Hepatocyte (in vitro differentiated cells): ENCODE measurements around the gene PTPN6. TPM values are rescaled to one million over a fixed set of nuclear protein-coding genes. Genes with fewer than 3 reads are reported as not detected.

Experiments used
- DNase-seq: peaks from one replicate; pipeline ENCODE4 v3.0.0-alpha.2; 2016; ENCODE audit warnings: low spot score
- H2AFZ ChIP-seq: fragments of 200-600 bp; sonication (generic); 2 replicates; pipeline ENCODE4 v1.6.0; 2016; ENCODE audit warnings: antibody characterized with exemption, mild to moderate bottlenecking
- H3K27ac ChIP-seq: fragments of 200-600 bp; sonication (generic); 2 replicates; pipeline ENCODE4 v1.5.1; 2016; ENCODE audit warnings: mild to moderate bottlenecking
- H3K27me3 ChIP-seq: fragments of 200-600 bp; sonication (generic); 2 replicates; pipeline ENCODE4 v1.6.1; 2016
- H3K36me3 ChIP-seq: fragments of 200-600 bp; sonication (generic); replicated peaks from 2 replicates; pipeline ENCODE4 v1.5.1; 2016; ENCODE audit warnings: low read depth; ENCODE audit not compliant: insufficient read depth
- H3K4me1 ChIP-seq: fragments of 200-600 bp; sonication (generic); 2 replicates; pipeline ENCODE4 v1.5.1; 2016; ENCODE audit warnings: mild to moderate bottlenecking, moderate library complexity; ENCODE audit not compliant: insufficient read depth
- H3K4me2 ChIP-seq: fragments of 200-600 bp; sonication (generic); 2 replicates; pipeline ENCODE4 v1.6.0; 2016
- H3K4me3 ChIP-seq: fragments of 200-600 bp; sonication (generic); 2 replicates; pipeline ENCODE4 v1.5.1; 2016; ENCODE audit warnings: mild to moderate bottlenecking
- H3K79me2 ChIP-seq: fragments of 200-600 bp; sonication (generic); 2 replicates; pipeline ENCODE4 v1.6.0; 2017; ENCODE audit warnings: mild to moderate bottlenecking
- H3K9me2 ChIP-seq: fragments of 200-600 bp; sonication (generic); replicated peaks from 2 replicates; pipeline ENCODE4 v1.6.0; 2017; ENCODE audit warnings: mild to moderate bottlenecking; ENCODE audit not compliant: insufficient read depth
- H3K9me3 ChIP-seq: fragments of 200-600 bp; sonication (generic); 2 replicates; pipeline ENCODE4 v1.5.1; 2016; ENCODE audit warnings: low read depth, mild to moderate bottlenecking
- H4K20me1 ChIP-seq: fragments of 200-600 bp; sonication (generic); 2 replicates; pipeline ENCODE4 v1.6.0; 2016; ENCODE audit warnings: mild to moderate bottlenecking; ENCODE audit not compliant: insufficient read depth, poor library complexity, severe bottlenecking
- EZH2 ChIP-seq: fragments of 200-600 bp; sonication (generic); IDR thresholded peaks from 2 replicates; pipeline ENCODE4 v1.6.1; 2016; ENCODE audit warnings: antibody characterized with exemption, mild to moderate bottlenecking, borderline replicate concordance
- EZH2phosphoT487 ChIP-seq: fragments of 200-600 bp; sonication (generic); IDR thresholded peaks from one replicate; pipeline ENCODE4 v1.6.1; 2018; ENCODE audit warnings: antibody characterized with exemption, mild to moderate bottlenecking, low read depth, moderate library complexity; ENCODE audit not compliant: unreplicated experiment, severe bottlenecking
- WGBS: methylation state at CpG from one replicate; pipeline ENCODE4 v1.1.6; 2016; ENCODE audit warnings: low lambda C conversion rate; ENCODE audit errors: missing lambda C conversion rate; 5-methylcytosine and 5-hydroxymethylcytosine counted together
- polyA plus RNA-seq: library from polyadenylated mRNA; unstranded; fragments of >200 nt; fragmentation: Nextera tagmentation; extraction: Ambion mirVana; gene quantifications from 2 replicates; pipeline ENCODE4 v1.2.1, GENCODE V29; 2016
- total RNA-seq: library from RNA; depleted of rRNA; stranded (reverse); fragments of >200 nt; gene quantifications from 2 replicates; pipeline ENCODE4 v1.2.3, GENCODE V29; 2014
- TF ChIP-seq, protein P1 (sequence below): fragments of 200-600 bp; sonication (generic); IDR thresholded peaks from 2 replicates; pipeline ENCODE4 v1.5.1; 2016; ENCODE audit warnings: antibody characterized with exemption, mild to moderate bottlenecking; ENCODE audit not compliant: poor library complexity

Gene PTPN6
- total and polyA plus RNA-seq, 2 experiments from 2014 or later: 14.5 to 20.8 TPM

DNA sequence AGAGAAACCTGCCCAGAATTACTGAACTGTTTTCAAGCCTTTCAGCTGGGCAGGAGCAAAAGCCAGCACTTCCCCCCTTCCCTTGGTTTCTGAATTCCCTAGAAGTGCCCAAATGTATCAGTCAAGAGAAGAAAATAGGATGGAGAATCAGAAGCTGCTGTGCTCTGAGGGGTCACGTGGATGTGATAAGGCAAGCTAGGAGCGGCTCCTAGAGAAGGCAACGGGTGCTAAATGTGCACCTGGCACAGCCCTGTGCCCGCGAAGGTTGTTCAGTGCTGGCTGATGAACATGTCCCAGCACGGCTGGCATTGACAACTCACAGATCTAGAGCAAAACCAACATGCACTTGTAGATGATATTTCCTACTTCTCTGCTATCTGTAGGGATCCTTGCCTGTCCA is 27.9 kb downstream of the PTPN6 start:
- Histone ChIP-seq H3K4me1 (peaks cover 27% of the 10 kb centered on the region), H3K9me3 (no peaks in the 10 kb centered on the region), H3K4me3 (no peak overlapping the region), H3K36me3 (peaks cover 3% of the 10 kb centered on the region), H3K27ac (peak overlapping the region; percentile 92), H3K27me3 (no peaks in the 10 kb centered on the region), H3K9me2 (no peaks in the 10 kb centered on the region), H2AFZ (no peak overlapping the region), H4K20me1 (no peaks in the 10 kb centered on the region), H3K79me2 (no peaks in the 10 kb centered on the region), H3K4me2 (no peak overlapping the region)
- DNase-seq: no peak
- WGBS: 95% methylated on average over 6 of the region's 6 CpGs
- TF ChIP-seq EZH2phosphoT487 (no peak), EZH2 (no peak)
- TF ChIP-seq, protein P1, sequence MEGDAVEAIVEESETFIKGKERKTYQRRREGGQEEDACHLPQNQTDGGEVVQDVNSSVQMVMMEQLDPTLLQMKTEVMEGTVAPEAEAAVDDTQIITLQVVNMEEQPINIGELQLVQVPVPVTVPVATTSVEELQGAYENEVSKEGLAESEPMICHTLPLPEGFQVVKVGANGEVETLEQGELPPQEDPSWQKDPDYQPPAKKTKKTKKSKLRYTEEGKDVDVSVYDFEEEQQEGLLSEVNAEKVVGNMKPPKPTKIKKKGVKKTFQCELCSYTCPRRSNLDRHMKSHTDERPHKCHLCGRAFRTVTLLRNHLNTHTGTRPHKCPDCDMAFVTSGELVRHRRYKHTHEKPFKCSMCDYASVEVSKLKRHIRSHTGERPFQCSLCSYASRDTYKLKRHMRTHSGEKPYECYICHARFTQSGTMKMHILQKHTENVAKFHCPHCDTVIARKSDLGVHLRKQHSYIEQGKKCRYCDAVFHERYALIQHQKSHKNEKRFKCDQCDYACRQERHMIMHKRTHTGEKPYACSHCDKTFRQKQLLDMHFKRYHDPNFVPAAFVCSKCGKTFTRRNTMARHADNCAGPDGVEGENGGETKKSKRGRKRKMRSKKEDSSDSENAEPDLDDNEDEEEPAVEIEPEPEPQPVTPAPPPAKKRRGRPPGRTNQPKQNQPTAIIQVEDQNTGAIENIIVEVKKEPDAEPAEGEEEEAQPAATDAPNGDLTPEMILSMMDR: no peak

DNA sequence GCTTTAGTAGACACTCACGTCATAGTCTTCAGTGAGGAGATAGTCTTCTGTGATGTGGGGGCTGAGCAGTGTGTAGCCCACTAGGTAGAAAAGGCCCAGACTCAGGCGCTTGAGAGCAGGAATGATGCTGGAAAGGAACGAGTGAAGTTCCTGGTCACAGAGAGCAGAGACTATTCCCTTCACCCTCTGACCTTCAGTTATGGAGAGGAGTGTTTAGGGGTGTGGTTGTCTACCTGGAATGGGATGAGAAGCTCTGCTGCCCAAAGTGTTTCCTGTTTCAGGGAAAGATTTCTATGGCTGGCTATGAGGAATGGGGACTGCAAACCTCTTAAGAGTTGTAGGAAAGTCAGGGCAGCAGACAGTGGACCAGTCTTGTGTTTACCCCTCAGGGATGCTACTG is 28.3 kb downstream of the PTPN6 start:
- no peak overlapping the region for H3K4me3 ChIP-seq
- H2AFZ ChIP-seq: no peak overlapping the region
- peaks cover 2% of the 10 kb centered on the region for H3K79me2 ChIP-seq
- 91% methylated on average over 3 of the region's 3 CpGs for WGBS
- no peaks in the 10 kb centered on the region for H3K9me2 ChIP-seq
- H3K27me3 ChIP-seq: no peaks in the 10 kb centered on the region
- no peaks in the 10 kb centered on the region for H3K9me3 ChIP-seq
- H3K4me1 ChIP-seq: peaks cover 27% of the 10 kb centered on the region
- no peak for DNase-seq
- H3K4me2 ChIP-seq: no peak overlapping the region
- TF ChIP-seq EZH2 (no peak), EZH2phosphoT487 (no peak)
- TF ChIP-seq, protein P1: no peak
- H3K36me3 ChIP-seq: peaks cover 3% of the 10 kb centered on the region
- H3K27ac ChIP-seq: peak overlapping the region; percentile 92
- no peaks in the 10 kb centered on the region for H4K20me1 ChIP-seq

DNA sequence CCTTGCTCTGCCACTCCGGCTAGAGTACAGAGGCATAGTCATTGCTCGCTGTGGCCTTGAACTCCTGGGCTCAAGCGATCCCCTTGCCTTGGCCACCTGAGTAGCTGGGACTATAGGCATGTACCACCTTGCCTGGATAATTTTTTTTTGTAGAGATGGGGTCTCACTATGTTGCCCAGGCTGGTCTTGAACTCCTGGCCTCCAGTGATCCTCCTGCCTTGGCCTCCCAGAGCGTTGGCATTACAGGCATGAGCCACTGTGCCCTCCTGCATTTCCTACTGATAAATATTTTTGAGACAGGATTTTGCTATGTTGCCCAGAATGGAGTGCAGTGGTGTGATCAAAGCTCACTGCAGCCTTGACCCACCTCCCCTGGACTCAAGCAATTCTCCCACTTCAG is 28.9 kb downstream of the PTPN6 start:
- DNase-seq: no peak

More for the DNA sequence above, 28.9 kb downstream of the PTPN6 start:
- no peak overlapping the region for H3K4me3 ChIP-seq
- H3K27ac ChIP-seq: peak overlapping the region; percentile 92
- H3K27me3 ChIP-seq: no peaks in the 10 kb centered on the region
- peaks cover 3% of the 10 kb centered on the region for H3K36me3 ChIP-seq
- no peaks in the 10 kb centered on the region for H4K20me1 ChIP-seq
- H3K9me3 ChIP-seq: no peaks in the 10 kb centered on the region
- H3K4me2 ChIP-seq: no peak overlapping the region
- 97% methylated on average over 4 of the region's 4 CpGs for WGBS
- TF ChIP-seq EZH2phosphoT487 (no peak), EZH2 (no peak)
- TF ChIP-seq, protein P1: no peak
- peaks cover 27% of the 10 kb centered on the region for H3K4me1 ChIP-seq
- H2AFZ ChIP-seq: no peak overlapping the region
- peaks cover 4% of the 10 kb centered on the region for H3K79me2 ChIP-seq
- no peaks in the 10 kb centered on the region for H3K9me2 ChIP-seq
